Lung microvascular endothelial cell (primary cell): ENCODE data around the gene TMEM117. TPM values are rescaled to one million over a fixed set of nuclear protein-coding genes. Genes with fewer than 3 reads are reported as not detected.

Experiments used
- DNase-seq, 2 donors: peaks; one replicate each; pipeline versions ENCODE4 v3.0.0 to v3.0.0-alpha.2; 2010; ENCODE audit warnings: low read depth in 2 of 2
- total RNA-seq: library from RNA; depleted of rRNA; stranded (reverse); fragments of >200 nt; gene quantifications from 2 replicates; pipeline ENCODE4 v1.2.1, GENCODE V29; 2014

The TMEM117 gene
- total RNA-seq = 3.7 and 4.8 TPM in 2 replicates

GRCh38 chr12:43835656-43836474 lies at the start of gene TMEM117:
Gene TMEM117, plus strand, starts transcription at chr12:43836081.
- peak; percentile 56 to 68 for DNase-seq

GRCh38 chr12:43786899-43787693 lies 48.8 kb upstream of the TMEM117 start:
- no peak for DNase-seq

GRCh38 chr12:43789941-43790340 lies 45.9 kb upstream of the TMEM117 start:
- DNase-seq = peak; percentile 7 to 96

- DNase-seq = no peak
These were observed 40.1 kb upstream of the TMEM117 start for GRCh38 chr12:43795716-43796280.

- DNase-seq = no peak
These were observed 38.2 kb upstream of the TMEM117 start for GRCh38 chr12:43797561-43798217.

DNA sequence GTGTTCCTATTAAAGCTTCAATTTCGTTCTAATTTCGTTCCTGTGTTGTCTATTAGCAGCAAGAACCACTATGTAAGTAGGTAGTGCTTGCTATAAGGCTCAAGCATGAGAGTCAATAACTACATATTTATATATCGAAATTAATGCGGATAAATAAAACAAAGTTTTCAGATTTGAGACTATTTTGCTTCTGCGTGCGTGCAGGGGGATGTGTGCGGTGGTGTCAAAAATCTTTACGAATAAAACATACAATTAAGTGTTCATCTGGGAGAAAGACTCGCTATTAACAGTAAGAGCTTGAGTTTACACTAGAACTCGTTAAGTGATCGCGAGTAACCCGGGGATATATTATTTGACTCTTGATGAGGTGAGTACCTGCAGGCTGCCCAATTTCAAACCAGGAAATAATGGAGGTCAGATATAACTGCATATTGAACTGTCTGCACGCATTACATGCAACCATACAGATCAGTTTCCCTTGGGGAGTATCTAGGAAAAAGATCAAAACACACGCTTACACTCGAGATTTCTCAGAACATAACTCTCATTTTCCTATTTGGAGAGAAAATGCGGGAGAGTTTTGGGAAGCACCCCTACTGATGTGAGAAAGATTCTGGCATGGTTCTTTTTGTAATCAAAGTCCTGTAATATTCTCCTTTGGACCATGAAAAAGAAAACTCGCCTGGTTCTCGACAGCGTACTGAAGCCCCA lies 30.6 kb upstream of the TMEM117 start:
- DNase-seq = peak in 1 of 2 donors; percentile 18

- DNase-seq = peak; percentile 88
These were observed 29.8 kb upstream of the TMEM117 start, which contains the start of gene TWF1 for GRCh38 chr12:43805860-43806736. Gene TWF1, minus strand, starts transcription at chr12:43806317. Its CDS starts 72 bp downstream, at chr12:43806245.

DNA sequence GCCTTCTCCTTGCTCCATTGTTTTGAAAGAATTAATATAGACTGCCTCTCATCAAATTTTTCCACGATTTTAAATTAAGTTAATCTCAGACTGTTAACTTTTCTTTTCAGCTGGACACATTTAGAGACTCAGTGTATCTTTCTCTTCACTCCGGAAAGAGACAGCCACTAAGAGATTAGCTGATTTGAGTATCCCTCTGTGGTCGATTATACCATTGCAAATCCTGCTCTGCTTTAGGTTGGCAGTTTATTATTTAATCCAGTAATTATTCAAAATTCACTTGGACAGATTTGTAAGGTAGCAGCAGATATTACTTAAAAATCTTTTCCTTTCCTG lies 29.2 kb upstream of the TMEM117 start:
- peak in 1 of 2 donors; percentile 4 for DNase-seq

GRCh38 chr12:43807386-43807785 lies 28.5 kb upstream of the TMEM117 start:
- no peak for DNase-seq

DNA sequence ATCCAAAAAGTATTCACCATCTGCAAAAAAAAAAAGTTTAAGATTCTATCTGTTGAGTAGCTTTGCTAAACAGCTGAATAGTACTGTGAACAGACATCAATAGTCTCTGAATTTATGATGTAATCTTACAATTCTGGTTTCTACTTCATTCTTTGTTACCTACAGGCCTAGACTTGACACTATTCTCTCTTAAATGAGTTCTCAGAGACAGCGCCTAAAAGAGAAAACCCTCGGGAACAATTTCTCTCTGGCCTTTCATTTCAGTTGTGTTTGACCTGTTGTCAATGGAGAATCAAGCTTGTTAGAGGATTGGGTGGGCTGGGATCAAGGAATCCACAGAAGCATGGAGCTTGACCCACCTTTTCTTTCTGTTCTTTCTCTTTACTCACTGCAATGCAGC lies 23.8 kb upstream of the TMEM117 start:
- no peak for DNase-seq

DNA sequence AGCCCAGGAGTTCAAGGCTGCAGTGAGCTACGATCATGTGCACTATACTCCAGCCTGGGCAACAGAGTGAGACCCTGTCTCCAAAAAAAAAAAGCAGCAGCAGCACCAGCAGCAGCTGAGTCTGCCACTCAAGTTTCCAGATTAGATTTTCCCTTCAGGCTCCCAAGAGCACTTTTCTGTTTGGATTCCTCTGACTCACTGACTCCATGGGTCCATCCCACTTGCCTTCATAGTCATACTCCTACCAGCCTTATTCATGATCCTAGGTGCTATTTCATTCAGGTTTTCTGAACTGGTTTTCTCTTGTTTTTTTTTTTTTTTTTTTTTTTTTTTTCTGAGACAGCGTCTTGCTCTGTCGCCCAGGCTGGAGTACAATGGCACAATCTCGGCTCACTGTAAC lies 23.0 kb upstream of the TMEM117 start:
- no peak for DNase-seq

- DNase-seq = no peak
These were observed 20.5 kb upstream of the TMEM117 start for GRCh38 chr12:43815416-43815815.

DNA sequence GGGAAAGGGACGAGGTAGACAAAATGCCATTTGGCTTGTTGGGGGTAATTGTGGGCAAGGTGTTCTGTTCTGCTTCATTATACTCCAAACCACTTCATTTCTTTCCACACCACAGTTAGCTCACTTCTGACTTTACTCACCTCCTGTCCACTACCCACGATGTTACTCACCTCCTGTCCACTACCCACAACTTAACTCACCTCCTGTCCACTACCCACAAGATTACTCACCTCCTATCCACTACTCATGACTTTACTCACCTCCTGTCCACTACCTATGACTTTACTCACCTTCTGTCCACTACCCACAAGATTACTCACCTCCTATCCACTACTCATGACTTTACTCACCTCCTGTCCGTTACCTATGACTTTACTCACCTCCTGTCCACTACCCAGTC lies 19.7 kb upstream of the TMEM117 start:
- DNase-seq = no peak

DNA sequence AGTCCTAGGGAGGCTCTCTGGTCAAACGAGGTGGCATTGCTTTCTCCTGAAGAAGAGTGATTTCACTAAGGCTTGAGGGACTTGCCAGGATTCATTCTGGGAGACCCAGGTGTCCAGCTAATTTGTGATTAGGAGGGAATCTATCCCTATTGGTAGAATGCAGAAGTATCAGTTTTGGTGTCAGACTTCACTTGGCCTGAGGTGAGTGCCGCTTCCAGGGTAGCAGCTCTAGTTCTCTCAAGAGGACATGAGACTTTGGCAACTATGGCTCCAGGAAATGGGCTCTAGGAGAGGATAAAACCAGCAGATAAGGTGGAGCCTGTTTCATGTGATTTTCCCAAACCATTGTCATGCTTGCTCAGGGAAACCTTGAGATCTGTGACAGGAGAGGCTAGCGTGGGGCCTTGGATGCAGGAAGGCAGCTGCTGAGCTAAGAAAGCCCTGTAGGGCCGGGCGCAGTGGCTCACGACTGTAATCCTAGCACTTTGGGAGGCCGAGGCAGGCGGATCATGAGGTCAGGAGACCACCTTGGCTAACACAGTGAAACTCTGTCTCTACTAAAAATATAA lies 11.6 kb upstream of the TMEM117 start:
- no peak for DNase-seq

GRCh38 chr12:43826681-43827080 lies 9.2 kb upstream of the TMEM117 start:
- no peak for DNase-seq

GRCh38 chr12:43827093-43827492 lies 8.8 kb upstream of the TMEM117 start:
- no peak for DNase-seq

DNA sequence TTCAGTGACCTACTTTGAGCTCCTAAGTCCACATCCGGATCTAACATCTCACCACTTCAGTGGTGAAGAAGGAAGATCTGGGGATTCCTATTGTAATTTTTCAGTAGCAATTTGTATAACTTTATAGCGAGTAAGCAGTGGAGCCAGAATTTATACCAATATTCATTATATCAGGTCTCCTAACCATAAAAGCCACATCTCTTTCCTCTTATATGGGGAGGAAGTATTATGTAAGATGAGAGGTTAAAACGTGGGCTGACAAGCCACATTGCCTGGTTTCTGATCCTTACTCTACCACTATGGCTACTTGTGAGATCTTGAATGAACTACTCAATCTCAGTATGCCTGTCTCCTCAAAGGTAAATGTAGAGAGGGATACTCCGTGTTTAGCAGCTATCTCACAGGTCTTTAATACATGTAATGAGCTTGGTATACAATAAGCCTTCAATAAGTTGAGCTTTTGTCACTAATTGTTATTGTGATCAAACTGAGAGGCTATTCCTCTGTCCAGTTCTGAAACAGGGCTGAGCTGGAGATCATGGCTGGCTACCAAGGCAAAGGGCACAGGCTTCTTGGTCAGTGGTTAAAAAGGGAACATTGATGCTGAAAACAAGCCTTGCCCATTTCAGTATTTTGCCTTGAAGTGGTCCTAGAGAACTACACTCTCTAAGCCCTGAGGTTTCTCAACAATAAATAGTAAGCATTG lies 3.3 kb upstream of the TMEM117 start:
- no peak for DNase-seq

DNA sequence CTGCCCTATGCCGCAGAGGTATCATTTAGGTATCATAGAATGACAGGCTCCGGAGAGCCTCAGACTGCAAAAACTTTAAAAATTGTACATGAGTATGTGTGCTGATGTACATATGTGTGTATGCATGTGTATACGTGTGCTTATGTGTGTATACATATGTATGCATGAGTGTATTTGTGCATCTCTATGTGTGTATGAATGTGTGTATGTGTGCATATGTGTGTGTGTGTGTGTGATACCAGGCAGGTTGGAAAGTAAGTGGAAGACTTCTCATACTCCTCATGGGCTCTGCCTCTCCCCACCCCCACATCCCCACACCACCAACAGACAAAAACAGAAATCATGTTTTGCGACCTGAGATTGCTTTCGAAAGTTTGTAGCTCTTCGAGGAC lies 621 bp upstream of the TMEM117 start:
- DNase-seq = peak in 1 of 2 donors; percentile 1

GRCh38 chr12:43836475-43836989 lies 651 bp downstream of the TMEM117 start:
- peak; percentile 39 to 60 for DNase-seq
